Measurements from ENCODE around the gene GBE1. TPM values are rescaled to one million over a fixed set of nuclear protein-coding genes. Genes with fewer than 3 reads are reported as not detected.
A peak's percentile ranks its signal among the peaks of the same experiment; 100 is the strongest.
"Not testable (repeated sequence)": the region's sequence is repeated elsewhere in the genome, so short reads cannot be mapped to it uniquely, and the experiment has no call there.

Gene GBE1
- polyA plus RNA-seq, 10 donors = 8.6 to 12.4 (median 10.9) TPM

DNA sequence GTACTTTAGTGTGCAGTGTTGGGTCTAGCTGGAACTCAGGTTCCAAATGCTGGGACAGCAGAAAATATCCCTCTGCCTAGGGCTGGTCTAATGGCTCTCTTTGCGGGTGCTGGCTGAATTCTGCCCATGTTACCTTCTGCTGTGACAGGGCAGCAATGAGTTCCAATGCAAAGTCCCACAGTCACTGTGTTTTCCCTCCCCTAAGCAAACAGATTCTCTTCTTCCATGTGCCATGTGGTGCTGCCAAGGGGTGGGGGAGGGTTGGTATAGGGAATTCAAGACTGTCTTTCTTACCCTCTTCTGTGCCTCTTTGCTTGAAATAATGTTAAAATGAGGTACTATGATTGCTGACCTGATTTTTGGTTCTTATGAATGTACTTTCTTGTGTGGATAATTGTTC lies 229.6 kb downstream of the GBE1 start:
- DNase-seq = no peak

DNA sequence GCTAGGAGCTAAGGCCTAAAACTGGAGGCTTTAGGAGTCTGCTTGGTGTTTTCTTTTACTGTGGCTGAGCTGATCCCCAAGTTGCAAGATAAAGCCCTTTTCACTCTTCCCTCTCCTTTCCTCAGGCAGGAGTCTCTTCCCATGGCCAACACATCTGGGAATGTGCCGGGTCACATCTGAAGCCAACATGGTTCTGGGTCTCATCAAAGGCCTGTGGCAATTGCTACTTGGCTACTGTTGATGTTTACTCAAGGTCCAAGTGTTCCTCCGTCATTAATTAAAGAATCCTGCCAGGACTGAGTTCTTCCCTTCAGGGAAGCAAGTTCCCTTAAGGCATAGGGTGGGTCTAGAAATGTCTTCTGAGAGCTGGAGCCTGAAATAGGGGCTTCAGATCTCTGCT lies 230.2 kb downstream of the GBE1 start:
- DNase-seq = no peak

DNA sequence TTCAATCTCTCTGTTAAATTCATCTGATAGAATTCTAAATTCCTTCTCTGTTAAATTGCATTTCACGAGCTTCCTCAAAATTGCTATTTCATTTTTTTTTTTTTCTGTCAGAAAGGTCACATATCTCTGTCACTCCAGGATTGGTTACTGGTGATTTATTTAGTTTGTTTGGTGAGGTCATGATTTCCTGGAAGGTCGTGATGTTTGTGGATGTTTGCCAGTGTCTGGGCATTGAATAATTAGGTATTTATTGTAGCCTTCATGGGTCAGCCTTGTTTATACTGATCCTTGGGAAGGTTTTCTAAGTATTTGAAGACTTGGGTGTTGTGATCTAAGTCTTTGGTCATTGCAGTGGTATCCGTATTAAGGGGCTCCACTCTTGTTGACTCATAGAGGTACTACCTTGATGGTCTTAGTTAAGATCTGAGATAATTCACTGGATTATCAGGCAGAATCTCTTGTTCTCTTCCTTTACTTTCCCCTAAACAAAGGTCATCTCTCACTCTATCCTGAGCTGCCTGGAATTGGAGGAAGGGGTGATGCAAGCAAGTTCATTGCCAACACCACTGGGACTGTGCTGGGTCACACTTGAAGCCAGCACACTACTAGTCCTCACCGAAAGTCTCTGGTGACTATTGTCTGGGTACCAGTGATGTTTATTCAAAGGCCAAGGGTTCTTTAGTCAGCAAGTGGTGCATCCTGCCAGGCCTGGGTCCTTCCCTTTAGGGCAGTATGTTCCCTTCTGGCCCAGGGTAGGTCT lies 231.1 kb downstream of the GBE1 start:
- DNase-seq = no peak

DNA sequence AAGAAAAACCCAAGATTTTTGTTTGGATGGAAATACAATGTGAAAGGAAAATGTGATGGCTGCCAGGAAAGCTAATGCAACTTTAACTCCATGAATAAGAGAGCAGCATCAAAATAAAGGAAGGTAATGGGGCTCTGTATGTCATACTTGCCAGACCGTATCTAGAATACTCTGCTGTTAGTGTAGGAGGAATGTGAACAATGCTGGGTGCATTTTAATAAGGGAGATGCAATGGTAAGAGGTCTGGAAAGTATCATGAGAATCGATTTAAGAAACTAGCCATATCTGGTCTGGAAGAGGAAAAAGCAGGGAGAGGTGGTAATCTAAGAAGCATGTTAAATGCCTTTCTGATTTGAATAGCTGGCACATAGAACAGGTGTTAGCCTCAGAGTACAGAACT lies 239.6 kb downstream of the GBE1 start:
- peak in 2 of 3 donors; percentile 3 to 7 for DNase-seq

DNA sequence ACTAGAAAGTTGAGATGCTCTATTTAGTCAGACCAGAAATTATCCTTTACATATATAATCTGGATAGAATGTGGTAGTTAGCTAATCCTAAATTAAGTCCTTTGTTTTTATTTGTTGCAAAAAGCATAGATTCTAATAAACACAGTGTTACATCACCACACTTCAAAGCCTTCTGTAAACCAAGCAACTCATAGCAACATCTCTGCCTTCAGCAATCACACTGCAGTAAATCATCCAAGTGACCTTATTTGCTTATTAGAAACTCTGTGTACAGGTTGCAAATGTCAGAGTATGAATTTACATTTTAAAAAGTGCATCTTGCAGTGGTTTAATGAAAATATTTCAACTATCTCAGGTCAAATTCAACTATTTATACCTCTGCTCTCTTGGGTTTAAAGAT lies 242.5 kb downstream of the GBE1 start:
- no peak for DNase-seq

DNA sequence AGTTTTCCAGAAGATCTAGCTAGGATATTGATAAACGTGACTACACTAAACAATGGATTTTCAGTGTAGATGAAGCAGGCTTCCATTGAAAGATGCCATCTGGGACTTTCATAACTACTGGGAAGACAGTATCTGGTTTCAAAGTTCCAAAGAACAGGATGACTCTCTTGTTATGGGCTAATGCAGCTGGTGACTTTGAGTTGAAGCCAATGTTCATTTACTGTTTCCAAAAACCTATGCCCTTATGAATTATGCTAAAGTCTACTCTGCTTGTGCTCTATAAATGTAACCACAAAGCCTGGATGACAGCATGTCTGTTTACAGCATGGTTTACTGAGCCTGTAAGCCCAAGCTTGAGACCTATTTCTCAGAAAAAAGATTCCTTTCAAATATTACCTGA lies 245.4 kb downstream of the GBE1 start:
- DNase-seq = peak in 2 of 3 donors; percentile 15 to 28

DNA sequence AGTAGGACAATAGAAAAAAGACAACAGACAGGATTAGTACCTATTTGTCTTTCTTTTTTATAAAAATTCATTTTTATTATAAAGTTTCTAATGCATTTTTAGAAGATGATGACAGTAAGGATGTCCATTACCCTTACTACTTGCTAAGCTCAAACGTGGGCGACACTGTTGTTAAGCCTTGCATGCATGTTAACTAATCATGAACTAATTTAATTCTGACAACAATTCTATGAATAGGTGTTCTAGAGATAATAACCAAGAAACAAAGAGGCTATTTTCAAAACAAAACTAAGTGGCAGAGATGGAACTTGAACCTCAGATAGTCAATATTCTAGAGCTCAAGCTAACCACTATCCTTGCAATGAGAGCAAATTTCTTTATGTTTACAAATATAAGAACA lies 247.9 kb downstream of the GBE1 start:
- DNase-seq = no peak

DNA sequence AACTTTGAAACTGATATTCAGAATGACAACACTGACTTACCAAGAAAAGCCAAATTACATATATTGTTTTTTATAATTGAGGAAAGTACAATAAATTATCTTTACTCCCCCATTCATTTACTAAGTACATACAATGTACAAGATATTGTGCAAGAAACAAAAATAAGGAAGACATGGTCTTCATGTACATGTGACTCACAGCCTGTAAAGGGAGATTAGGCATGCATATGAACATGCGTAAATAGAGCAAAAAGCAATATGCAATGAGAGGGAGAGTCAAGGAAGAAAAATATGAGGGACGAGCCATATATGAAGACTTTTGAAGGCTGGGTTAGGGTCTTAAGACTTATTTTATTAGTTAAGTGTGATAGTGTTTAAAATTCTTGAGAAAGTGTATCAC lies 258.4 kb downstream of the GBE1 start:
- no peak for DNase-seq

DNA sequence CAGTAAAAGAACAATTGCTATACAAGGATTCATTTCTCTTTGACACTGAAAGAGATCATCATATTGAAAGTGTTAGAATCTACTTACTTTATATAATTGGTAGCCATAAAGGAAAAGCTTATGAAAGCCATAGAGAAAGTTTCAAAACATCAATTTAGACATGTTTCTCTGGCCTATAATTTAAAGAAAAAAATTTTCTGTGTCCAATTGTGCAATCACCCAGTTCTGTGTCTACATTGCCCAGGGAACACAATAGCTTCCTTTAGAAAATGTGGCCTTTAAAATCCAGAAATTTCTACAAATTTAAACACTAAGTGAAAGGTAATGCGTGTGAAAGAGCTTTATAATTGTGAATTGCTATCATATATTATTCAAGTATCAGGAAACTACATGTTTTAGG lies 259.2 kb downstream of the GBE1 start:
- no peak for DNase-seq

DNA sequence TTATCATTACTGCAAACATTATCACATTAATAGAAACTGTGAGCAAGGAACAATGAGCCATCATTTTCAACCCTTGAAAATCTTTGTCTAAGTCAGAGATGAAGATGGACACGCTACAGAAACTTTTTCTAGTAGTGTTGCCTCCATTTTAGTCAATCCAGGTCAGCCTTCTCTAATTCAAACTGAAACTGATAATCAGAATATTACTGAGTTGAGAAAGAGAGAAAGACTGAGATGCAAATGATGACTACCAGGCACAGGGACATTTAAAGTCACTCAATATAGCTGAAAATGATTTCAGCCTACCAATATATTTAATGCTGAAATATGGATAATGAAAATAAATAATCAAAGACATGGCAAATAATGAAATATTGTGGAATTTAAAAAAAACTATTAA lies 261.4 kb downstream of the GBE1 start:
- DNase-seq = no peak

DNA sequence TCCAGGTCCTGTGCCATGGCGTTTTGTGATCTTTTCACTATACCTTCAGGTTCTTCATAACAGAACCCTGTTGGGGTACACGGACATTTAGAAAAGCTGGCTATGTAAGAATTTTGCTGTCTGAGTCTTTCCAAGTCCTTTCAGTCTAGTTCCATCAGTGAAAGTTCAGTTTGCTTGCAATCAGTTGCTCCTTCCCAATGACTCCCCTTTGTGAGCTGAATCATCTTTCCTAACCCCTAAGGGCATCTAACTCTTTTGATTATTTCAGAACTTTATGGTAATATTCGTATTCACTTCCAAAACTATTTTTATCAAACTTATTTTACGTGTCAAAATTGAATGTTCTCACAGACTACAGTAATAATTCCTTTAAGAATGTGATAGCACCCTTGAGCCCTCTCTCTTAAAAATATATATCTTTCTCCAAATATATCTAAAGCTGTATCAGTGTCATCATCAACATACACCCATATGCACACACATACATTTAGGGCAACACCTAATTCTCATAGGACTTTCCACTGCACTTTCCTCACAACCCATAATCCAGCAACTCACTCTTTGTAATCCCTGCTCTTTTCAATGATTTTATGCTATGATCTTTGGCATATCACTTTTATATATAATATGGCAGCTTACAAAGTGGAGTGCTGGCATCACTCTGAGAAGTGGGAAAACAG lies 263.7 kb downstream of the GBE1 start:
- DNase-seq = no peak

DNA sequence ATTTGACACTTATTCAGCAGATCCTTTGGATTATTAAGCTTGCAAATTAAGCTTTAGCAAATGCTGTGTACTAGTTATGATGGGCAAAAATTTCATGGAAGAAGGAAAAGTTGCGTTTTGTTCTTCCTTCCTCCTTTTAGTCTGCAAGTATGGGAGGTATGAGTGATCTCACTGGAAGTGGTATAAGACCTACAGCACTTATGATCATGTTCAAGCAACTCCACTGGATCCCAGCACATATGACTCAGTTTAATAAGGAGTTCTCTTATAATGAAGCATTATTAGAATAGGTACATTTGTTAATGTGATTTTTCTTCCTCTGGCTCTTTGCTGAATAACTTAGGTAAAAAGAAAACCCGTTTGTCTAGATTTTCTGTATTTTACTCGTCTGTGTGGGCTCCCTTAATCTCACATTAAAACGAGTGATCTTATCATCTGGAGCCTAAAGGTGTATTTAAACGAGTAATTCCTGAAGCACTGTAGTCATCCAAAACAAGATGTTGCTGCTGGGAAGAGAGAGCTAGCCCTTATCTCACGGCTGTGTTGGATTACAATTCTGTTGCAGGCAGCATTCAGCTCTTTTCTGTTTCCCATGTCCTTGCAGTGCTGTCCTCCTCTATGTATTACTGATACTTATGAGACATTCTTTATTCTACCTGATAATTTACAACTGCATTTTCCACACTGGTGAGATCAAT lies 264.9 kb downstream of the GBE1 start:
- DNase-seq = no peak

DNA sequence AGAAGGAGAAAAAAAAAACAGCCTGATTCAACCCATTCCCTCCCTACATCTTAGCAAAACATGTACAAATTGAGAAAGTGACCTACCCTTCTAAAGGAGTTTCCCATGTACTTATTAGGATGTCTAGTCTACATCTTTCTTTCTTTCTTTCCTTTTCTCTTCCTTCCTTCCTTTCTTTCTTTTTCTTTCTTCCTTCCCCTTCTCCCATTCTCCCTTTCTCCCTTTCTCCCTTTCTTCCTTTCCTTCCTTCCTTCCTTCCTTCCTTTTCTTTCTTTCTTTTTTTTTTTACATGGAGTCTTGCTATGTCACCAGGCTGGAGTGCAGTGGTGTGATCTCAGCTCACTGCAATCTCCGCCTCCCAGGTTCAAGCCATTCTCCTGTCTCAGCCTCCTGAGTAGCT lies 269.0 kb downstream of the GBE1 start:
- DNase-seq = not testable (repeated sequence)

DNA sequence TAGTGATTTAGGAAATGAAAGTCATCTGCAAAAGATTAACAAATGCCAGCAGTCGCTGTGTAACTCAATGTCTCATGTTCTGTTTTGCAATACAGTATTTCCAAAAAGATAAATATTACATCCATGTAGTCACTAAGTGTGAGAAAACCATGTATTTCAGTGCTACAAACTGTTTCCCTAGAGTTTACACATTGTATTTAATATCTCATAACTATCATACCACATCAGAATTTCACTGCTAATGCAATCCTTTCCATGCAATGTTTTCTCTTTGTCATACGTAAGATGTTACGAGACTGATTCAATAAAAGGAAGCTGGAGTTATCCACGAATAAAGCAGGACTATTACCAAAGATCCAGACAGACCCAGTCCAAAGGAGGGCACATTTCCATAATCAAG lies 269.4 kb downstream of the GBE1 start:
- peak in 2 of 3 donors; percentile 10 to 29 for DNase-seq

DNA sequence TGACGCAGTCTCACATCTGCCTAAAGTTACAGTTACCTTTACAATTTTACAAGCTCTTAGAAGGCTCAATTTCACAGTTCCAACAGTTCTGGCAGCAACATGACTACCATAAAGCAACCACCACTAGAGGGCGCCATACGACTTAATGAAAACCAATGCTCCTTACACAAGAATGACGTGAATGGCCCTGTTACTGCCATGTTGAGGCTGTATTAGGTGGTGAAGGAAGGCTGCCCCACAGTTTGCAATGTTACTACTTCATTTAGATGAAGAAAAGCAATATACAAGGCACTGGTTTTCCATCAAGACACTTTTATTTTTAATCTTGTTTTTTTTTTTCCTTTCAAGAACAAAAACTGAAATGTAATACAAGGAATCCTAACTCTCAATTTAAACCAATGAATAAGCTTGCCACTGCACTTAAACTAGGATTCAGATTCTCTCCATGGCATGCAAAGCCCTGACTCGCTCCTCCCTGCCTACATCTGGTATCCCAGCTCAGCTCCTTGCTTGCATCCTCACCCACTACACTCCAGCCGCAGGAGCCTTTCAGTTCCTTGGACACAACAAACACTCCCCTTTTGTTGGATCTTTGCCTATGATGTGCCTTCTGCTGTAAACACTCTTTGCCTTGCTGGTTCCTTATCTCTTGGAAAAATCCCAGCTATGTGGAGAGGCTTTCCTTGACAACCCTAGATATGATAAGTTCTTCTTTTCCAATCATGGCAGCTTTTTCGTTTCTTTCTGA lies 270.7 kb downstream of the GBE1 start:
- DNase-seq = peak; percentile 65 to 81 (median 76)

DNA sequence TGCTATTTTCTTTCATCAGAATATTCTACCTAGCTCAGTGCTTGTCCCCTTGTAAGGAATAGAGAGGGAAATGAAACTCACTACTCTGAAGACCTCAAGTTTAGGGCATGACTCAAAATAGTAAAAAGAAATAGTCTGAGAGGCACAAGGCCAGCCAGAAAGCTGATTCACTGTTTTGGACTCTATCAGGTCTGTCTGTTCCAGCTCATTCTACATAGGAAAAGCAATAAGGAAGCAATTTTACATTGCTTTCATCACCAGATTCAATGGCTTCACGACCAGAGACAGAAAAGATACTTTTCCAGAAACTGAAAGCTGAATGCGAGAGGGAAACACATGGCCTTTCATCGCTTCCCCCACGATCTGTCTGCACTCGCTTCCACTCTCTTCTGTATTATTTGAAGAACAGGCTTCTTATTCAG lies 276.0 kb downstream of the GBE1 start:
- DNase-seq = peak; percentile 78 to 85 (median 84)

DNA sequence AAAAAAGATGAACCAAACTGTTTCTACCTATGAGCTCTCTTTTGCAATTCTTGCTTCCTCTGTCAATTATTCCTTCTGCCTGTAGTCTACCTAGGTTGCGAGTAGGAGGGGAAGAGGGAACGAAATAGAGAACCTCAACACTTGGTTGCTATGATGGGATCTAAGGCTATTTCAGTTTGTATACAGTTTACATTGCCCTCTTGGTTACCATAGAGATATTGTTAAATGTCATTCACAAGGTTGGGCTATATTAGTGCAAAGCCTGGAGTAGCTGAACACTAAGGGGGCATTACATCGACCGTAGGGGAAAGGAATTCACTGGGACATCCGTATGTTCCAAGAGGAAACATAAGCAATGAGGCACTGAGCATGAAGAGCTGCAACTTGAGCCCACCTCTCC lies 276.9 kb downstream of the GBE1 start:
- peak in 1 of 3 donors; percentile 19 for DNase-seq

DNA sequence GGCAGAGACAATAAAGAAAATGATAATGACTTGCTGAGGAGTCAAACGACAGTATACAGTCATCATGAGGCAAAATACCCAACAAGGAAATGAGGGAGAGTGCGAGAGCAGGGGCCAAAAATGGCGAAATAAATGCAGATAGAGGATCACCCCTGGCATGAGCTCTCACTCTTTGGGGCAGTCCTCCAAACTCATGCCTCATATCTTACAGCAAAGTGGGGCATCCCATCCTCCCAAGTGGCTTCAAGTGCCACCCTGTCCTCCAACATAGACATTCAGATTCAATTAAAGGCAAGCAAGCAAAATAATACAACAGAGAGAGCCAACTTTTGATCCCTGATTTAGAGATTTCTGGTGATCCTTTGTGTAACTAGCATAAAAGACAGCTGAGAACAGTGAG lies 278.4 kb downstream of the GBE1 start:
- DNase-seq = no peak

DNA sequence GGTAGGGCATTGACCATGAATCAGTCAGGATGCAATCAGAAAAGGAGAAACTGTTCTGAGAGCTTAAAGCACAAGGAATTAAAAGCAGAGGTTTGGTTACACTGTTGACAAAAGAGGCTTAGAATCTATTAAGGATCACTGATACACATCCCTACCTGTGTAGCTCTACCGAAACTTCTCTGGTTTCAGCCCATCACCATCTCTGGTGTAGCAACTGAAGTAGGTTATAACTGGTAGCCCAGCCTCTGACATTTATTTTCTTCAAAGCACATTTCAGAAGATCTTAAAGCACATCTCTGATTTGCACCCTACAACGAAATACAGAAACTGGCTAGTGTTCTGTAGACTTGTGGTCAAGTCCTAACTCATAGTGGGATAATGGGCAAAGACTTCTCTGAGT lies 283.7 kb downstream of the GBE1 start:
- DNase-seq = no peak

DNA sequence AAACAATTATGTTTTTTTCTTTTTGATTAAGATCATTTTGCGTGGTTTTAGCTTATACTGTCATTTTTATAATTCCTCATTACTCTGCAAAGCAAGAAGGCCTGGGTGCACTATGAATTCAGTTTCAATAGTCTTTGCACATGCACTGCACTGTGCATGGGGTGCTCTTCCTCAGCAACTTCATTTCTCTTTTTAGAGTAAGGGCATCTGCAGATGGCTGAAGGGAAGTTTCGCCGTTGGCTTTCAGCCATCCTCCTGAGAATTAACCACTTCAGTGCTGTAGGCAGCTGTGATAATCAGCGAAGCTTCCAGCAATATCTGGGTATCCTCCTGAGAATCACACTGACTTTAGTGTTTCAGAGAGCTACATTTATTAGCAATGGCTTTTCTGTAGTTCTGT lies 284.8 kb downstream of the GBE1 start:
- peak in 2 of 3 donors; percentile 22 to 46 for DNase-seq

DNA sequence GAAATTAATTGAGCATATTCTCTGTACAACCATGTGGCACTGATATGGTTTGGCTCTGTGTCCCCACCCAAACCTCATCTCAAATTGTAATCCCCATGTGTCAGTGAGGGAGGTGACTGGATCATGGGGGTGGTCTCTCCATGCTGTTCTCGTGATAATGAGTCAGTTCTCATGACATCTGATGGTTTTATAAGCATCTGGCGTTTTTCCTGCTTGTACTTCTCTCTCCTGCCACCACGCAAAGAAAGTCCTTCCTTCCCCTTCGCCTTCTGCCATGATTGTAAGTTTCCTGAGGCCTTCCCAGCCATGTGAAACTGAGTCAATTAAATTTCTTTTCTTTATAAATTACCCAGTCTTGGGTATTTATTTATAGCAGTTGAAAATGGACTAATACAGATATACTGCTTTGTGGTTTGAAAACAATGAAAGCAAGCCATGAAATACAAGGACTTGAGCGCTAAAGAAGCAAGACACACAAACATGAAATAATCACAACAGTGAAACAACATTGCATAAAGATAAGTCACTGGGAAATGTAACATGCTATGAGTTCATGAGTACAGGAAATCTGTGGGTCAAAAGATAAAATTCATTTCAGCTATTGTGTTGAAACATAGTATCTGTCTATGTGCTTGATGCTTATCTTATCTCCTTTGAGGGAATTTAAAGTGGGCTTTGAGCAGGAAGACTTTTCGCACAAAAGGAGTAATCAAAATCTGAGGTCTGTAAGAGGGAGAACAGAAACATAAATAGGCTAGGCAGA lies 288.7 kb downstream of the GBE1 start:
- no peak for DNase-seq

Data from muscle of back (tissue), 11 donors.